Suprapubic skin (tissue), 4 donors: ENCODE measurements around the gene UBE3D. TPM values are rescaled to one million over a fixed set of nuclear protein-coding genes. Genes with fewer than 3 reads are reported as not detected.

ENCODE experiments used
- DNase-seq, 2 donors: peaks; one replicate each; pipeline ENCODE4 v3.0.0-alpha.2; 2019; ENCODE audit warnings: low spot score in 2 of 2
- H3K27ac ChIP-seq: fragments of 200-600 bp; sonication (generic); one replicate; pipeline ENCODE4 v1.5.1; 2019
- H3K27me3 ChIP-seq: fragments of 200-600 bp; sonication (generic); one replicate; pipeline ENCODE4 v1.5.1; 2019
- H3K36me3 ChIP-seq: fragments of 200-600 bp; sonication (generic); one replicate; pipeline ENCODE4 v1.5.1; 2019
- H3K4me1 ChIP-seq: fragments of 200-600 bp; sonication (generic); one replicate; pipeline ENCODE4 v1.5.1; 2019
- H3K4me3 ChIP-seq: fragments of 200-600 bp; sonication (generic); one replicate; pipeline ENCODE4 v1.5.1; 2019; ENCODE audit warnings: mild to moderate bottlenecking
- H3K9me3 ChIP-seq: fragments of 200-600 bp; sonication (generic); one replicate; pipeline ENCODE4 v1.5.1; 2019
- CTCF ChIP-seq, 2 donors: fragments of 200-600 bp in 1 of 2; fragments of 450-650 bp in 1 of 2; sonication (generic) in 1 of 2; IDR thresholded peaks; one replicate each; pipeline ENCODE4 v1.5.1; 2016 to 2019; ENCODE audit warnings: antibody characterized with exemption in 2 of 2, mild to moderate bottlenecking in 1 of 2, moderate library complexity in 1 of 2
- EP300 ChIP-seq: sonication (generic); formaldehyde crosslinking; IDR thresholded peaks from one replicate; pipeline ENCODE4 v1.6.1; 2017; ENCODE audit warnings: antibody characterized with exemption
- POLR2A ChIP-seq, 2 donors: fragments of 450-650 bp; IDR thresholded peaks; one replicate each; pipeline ENCODE4 v1.6.1; 2017; ENCODE audit warnings: antibody characterized with exemption in 2 of 2, mild to moderate bottlenecking in 2 of 2, moderate library complexity in 2 of 2
- POLR2AphosphoS5 ChIP-seq, 3 donors: sonication (generic); formaldehyde crosslinking; IDR thresholded peaks; one replicate each; pipeline ENCODE4 v1.6.1; 2017; ENCODE audit warnings: antibody characterized with exemption in 3 of 3
- WGBS: methylation state at CpG from one replicate; pipeline ENCODE4 v1.1.5; 2018; 5-methylcytosine and 5-hydroxymethylcytosine counted together
- total RNA-seq, 4 donors: library from RNA; depleted of rRNA; stranded (reverse); fragments of >200 nt; gene quantifications; one replicate each; pipeline ENCODE4 v1.1.0, GENCODE V29; 2016

Gene UBE3D
- total RNA-seq, 4 donors from 2014 or later: 7.2 to 11.7 (median 7.5) TPM

DNA sequence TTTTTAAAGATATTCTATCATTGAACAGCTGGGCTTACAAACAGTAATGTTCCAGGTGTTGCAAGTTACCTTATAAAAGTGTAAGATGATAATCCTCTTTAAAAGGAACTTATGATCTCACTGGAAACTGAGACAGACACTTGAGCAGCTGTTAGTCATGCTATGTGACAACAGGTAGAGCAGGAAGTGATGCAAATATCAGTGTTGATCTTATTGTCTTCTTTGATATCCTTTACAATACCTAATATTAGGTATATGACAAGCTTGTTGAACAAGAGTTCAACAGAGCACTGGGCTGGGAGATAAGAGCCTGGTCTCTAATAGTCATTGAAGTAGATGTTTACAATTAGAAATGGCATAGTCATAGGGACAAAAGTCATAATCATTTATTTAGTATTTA is 150.0 kb downstream of the UBE3D start:
- TF ChIP-seq CTCF (IDR thresholded peaks at IDR 0.05) (no peak), POLR2AphosphoS5 (IDR thresholded peaks at IDR 0.05) (no peak), POLR2A (IDR thresholded peaks at IDR 0.05) (no peak), EP300 (no peak)
- Histone ChIP-seq H3K27ac (no peak overlapping the region), H3K9me3 (no peaks in the 10 kb centered on the region), H3K4me1 (no peaks in the 10 kb centered on the region), H3K4me3 (no peak overlapping the region), H3K36me3 (no peaks in the 10 kb centered on the region), H3K27me3 (no peaks in the 10 kb centered on the region)
- DNase-seq: no peak

GRCh38 chr6:82914511-82914910 is 151.1 kb downstream of the UBE3D start:
- Histone ChIP-seq H3K4me3 (no peak overlapping the region), H3K36me3 (no peaks in the 10 kb centered on the region), H3K4me1 (no peaks in the 10 kb centered on the region), H3K27ac (no peak overlapping the region), H3K9me3 (no peaks in the 10 kb centered on the region), H3K27me3 (no peaks in the 10 kb centered on the region)
- DNase-seq: no peak
- 86% methylated on average over 4 of the region's 4 CpGs for WGBS
- TF ChIP-seq POLR2AphosphoS5 (IDR thresholded peaks at IDR 0.05) (no peak), CTCF (IDR thresholded peaks at IDR 0.05) (no peak), EP300 (no peak), POLR2A (IDR thresholded peaks at IDR 0.05) (no peak)

DNA sequence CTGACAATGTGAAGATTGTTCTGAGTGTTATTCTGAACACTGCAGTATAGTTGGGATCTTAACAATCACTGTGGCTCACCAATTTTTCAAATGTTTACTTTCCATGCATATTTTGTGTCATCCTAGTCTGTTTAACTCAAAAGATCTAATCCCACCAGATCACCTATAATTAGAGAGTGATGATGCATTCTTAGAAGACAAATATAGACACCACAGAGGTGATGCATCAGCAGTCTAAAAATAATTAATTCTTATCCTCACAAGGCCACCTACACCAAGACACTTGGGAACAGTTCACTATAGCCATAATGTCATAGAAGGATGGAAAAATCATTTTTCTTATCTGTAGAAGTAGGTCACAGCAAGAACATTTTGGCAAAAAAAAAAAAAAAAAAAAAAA is 154.8 kb downstream of the UBE3D start:
- TF ChIP-seq POLR2A (IDR thresholded peaks at IDR 0.05) (no peak), POLR2AphosphoS5 (IDR thresholded peaks at IDR 0.05) (no peak), CTCF (IDR thresholded peaks at IDR 0.05) (no peak), EP300 (no peak)

DNA sequence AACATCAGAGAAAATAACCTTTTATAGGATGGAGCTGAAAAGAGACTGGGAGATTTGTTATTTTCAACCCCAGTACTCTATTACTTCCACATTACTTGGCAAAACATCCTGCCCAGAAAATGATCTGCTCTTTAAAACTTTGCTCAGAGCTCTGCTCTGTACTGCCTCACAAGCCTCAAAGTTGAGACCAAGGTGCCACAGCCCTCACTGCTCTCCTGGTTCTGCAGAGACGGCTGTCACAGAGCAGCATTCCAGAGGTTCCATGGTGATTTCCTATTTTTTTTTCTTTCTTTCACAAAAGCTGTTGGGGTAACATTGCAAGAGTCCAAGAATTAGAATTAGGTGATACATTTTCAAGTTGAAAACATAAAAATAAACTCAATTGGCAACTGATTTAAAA is 155.2 kb downstream of the UBE3D start:
- H3K4me1 ChIP-seq: no peaks in the 10 kb centered on the region
- 74% methylated on average over 1 of the region's 1 CpG for WGBS

More for the DNA sequence above, 154.8 kb downstream of the UBE3D start:
- Histone ChIP-seq H3K4me3 (no peak overlapping the region), H3K36me3 (no peaks in the 10 kb centered on the region), H3K9me3 (no peaks in the 10 kb centered on the region), H3K27me3 (no peaks in the 10 kb centered on the region), H3K27ac (no peak overlapping the region), H3K4me1 (no peaks in the 10 kb centered on the region)
- no peak for DNase-seq

DNA sequence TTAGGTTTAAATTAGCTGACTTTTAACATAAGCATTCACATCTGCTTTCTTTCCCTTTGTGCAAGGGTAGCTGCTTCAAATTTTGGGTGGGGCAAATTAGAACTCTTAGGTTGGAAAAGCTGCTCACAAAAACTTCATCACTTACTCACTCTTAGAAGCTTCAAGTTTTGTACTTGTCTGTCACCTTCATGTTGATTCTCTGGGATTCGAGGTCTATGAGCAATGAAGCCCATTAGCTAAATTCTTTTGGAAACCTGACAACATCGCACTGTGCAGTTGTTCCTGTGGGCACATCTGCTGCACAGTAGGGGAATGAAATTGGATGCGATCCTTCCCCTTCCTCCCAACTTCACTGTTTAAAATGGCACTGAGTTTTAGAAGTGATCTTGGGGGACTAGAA is 156.1 kb downstream of the UBE3D start:
- Histone ChIP-seq H3K9me3 (no peaks in the 10 kb centered on the region), H3K27me3 (no peaks in the 10 kb centered on the region), H3K27ac (no peak overlapping the region), H3K4me3 (no peak overlapping the region), H3K36me3 (no peaks in the 10 kb centered on the region), H3K4me1 (no peaks in the 10 kb centered on the region)
- 66% methylated on average over 3 of the region's 3 CpGs for WGBS
- TF ChIP-seq CTCF (IDR thresholded peaks at IDR 0.05): no peak
- TF ChIP-seq POLR2AphosphoS5 (IDR thresholded peaks at IDR 0.05): no peak
- TF ChIP-seq POLR2A (IDR thresholded peaks at IDR 0.05): no peak
- TF ChIP-seq EP300: no peak
- DNase-seq: no peak

More for the DNA sequence above, 155.2 kb downstream of the UBE3D start:
- TF ChIP-seq POLR2AphosphoS5 (IDR thresholded peaks at IDR 0.05) (no peak), CTCF (IDR thresholded peaks at IDR 0.05) (no peak), POLR2A (IDR thresholded peaks at IDR 0.05) (no peak), EP300 (no peak)
- Histone ChIP-seq H3K9me3 (no peaks in the 10 kb centered on the region), H3K27me3 (no peaks in the 10 kb centered on the region), H3K4me3 (no peak overlapping the region), H3K36me3 (no peaks in the 10 kb centered on the region), H3K27ac (no peak overlapping the region)
- DNase-seq: no peak
